Heart right ventricle (tissue), 16 donors: ENCODE data around the gene SNCG. TPM values are rescaled to one million over a fixed set of nuclear protein-coding genes. Genes with fewer than 3 reads are reported as not detected.

Experiments used
- ATAC-seq, 8 donors: fragments of 200-7000 bp; cut with Tn5 transposase; one replicate each; pipeline ENCODE4 v1.9.1; 2020; ENCODE audit warnings: mild to moderate bottlenecking in 8 of 8, moderate library complexity in 8 of 8, moderate number of reproducible peaks in 1 of 8
- DNase-seq, 2 donors: peaks; one replicate each; pipeline ENCODE4 v3.0.0-alpha.2; 2020
- H3K27ac ChIP-seq, 10 donors: fragments of 200-600 bp; sonication (generic) in 2 of 10; one replicate each; pipeline versions ENCODE4 v1.5.0 to v1.8.0; 2020 to 2022; ENCODE audit warnings: mild to moderate bottlenecking in 3 of 10
- H3K27me3 ChIP-seq, 7 donors: fragments of 200-600 bp; one replicate each; pipeline ENCODE4 v1.8.0; 2021 to 2022; ENCODE audit warnings: mild to moderate bottlenecking in 2 of 7
- H3K36me3 ChIP-seq, 9 donors: fragments of 200-600 bp; sonication (generic) in 1 of 9; one replicate each; pipeline versions ENCODE4 v1.5.0 to v1.8.0; 2020 to 2022; ENCODE audit warnings: mild to moderate bottlenecking in 2 of 9
- H3K4me1 ChIP-seq, 9 donors: fragments of 200-600 bp; sonication (generic) in 1 of 9; one replicate each; pipeline versions ENCODE4 v1.5.0 to v1.8.0; 2020 to 2022; ENCODE audit warnings: mild to moderate bottlenecking in 4 of 9
- H3K4me3 ChIP-seq, 10 donors: fragments of 200-600 bp; sonication (generic) in 2 of 10; one replicate each; pipeline versions ENCODE4 v1.5.0 to v1.8.0; 2020 to 2022; ENCODE audit warnings: mild to moderate bottlenecking in 7 of 10, moderate library complexity in 2 of 10
- H3K9me3 ChIP-seq, 11 donors: fragments of 200-600 bp in 10 of 11; sonication (generic) in 2 of 11; one replicate each; pipeline versions ENCODE4 v1.5.0 to v1.8.0; 2013 to 2022; ENCODE audit warnings: mild to moderate bottlenecking in 2 of 11, control low read depth in 1 of 11, moderate library complexity in 1 of 11
- CTCF ChIP-seq, 9 donors: fragments of 200-600 bp; sonication (generic) in 2 of 9; IDR thresholded peaks; one replicate each; pipeline versions ENCODE4 v1.5.0 to v1.8.0; 2021 to 2022; ENCODE audit warnings: antibody characterized with exemption in 9 of 9, mild to moderate bottlenecking in 5 of 9, moderate library complexity in 1 of 9
- WGBS, 2 donors: extraction: QIAGEN DNeasy Blood & Tissue Kit; methylation state at CpG; one replicate each; pipeline ENCODE4 v1.1.7; 2013; ENCODE audit warnings: inconsistent platforms in 1 of 2; 5-methylcytosine and 5-hydroxymethylcytosine counted together
- intact Hi-C, 10 donors: fragments of 100-400 bp; cut with DNase I; formaldehyde crosslinking; loops; one replicate each; pipeline versions ENCODE4 v1.11.1 to v1.14.2; 2022
- polyA plus RNA-seq, 2 donors: library from polyadenylated mRNA; stranded (reverse); fragments of 200-250 nt; gene quantifications; one replicate each; pipeline ENCODE4 v1.2.3, GENCODE V29; 2013
- total RNA-seq, 10 donors: library from RNA; stranded (reverse); fragmentation: NEBNext Ultra II Directional in 3 of 10; extraction: Animal tissue kit (Norgen Biotek cat#: 25700) in 3 of 10; gene quantifications; one replicate each; pipeline versions ENCODE4 v1.2.1 to v1.2.4, GENCODE V29; 2021 to 2023
- donor health status: Arrhythmogenic right ventricular cardiomyopathy.
- donor health status: ischemic (EF 13 %, LVEDD 7.1; RV severe dilation, severe dysfunction).
- donor health status: healthy with polysubstance abuse.
- donor health status: DM: no; HTN: yes; CAD: no.
- donor health status: DM: no; HTN: no; CAD: no.
- donor health status: ischemic (EF 25% LVEDD 6.9; RV normal size, moderate dysfunction).
- donor health status: ischemic (EF 25% LVEDD 5.7; RV mildly dilated, moderate dysfunction).
- donor health status: healthy.
- donor health status: DM: yes; HTN: yes; CAD: no.
- donor health status: Ischemic cardiomyopathy.
- donor health status: ischemic (EF 35%, LVEDD 5.7; RV mildly dilated, moderate dysfunction).
- donor health status: nonischemic (EF 11% LVEDD 7.7; RV severe dilation, severe dysfunction).
- donor health status: DM: yes; HTN: yes; CAD: no.
- donor health status: PGD.
- donor health status: ischemic (EF 29% LVEDD 5.4; RV normal size, mild dysfunction).
- donor health status: nonischemic (EF 23%, LVEDD 6.1; RV moderate dilation, normal function).

The SNCG gene
- total and polyA plus RNA-seq, 12 donors = 9.4 to 68.0 (median 14.4) TPM

- Histone ChIP-seq H3K36me3 (no peaks in the 10 kb centered on the region), H3K4me3 (peak within 1 kb of the TSS; percentile 56 to 79 (median 69)), H3K27me3 (peaks cover 0 to 47% (median 0%) of the 10 kb centered on the region in 7 donors), H3K27ac (peak within 1 kb of the TSS; percentile 85 to 98 (median 94)), H3K4me1 (peaks cover 13 to 67% (median 50%) of the 10 kb centered on the region in 9 donors), H3K9me3 (no peaks in the 10 kb centered on the region)
- DNase-seq (peak; percentile 62 to 71), ATAC-seq (peak in 7 of 8 donors; percentile 7 to 34 (median 26))
- 8 to 13% methylated on average over 59 of the region's 59 CpGs for WGBS, 2 donors
- TF ChIP-seq CTCF (IDR thresholded peaks at IDR 0.05) = no peak
- intact Hi-C loops = no loop called here
Observed at GRCh38 chr10:86968271-86968993, 10.0 kb downstream of the SNCG start, which contains the start of gene ADIRF. TSS of gene ADIRF (plus strand) at chr10:86968482. CDS start at chr10:86968545, 63 bp downstream.

GRCh38 chr10:86968994-86969355, 10.6 kb downstream of the SNCG start:
- no peak for TF ChIP-seq CTCF (IDR thresholded peaks at IDR 0.05)
- H3K4me3 ChIP-seq = peak overlapping the region; percentile 56 to 79 (median 69)
- intact Hi-C loops = no loop called here
- peak overlapping the region; percentile 85 to 98 (median 94) for H3K27ac ChIP-seq
- peaks cover 13 to 67% (median 50%) of the 10 kb centered on the region in 9 donors for H3K4me1 ChIP-seq
- WGBS, 2 donors = 47 to 51% methylated on average over 9 of the region's 9 CpGs
- H3K36me3 ChIP-seq = no peaks in the 10 kb centered on the region
- no peak for DNase-seq
- no peak for ATAC-seq
- H3K9me3 ChIP-seq = no peaks in the 10 kb centered on the region
- peaks cover 0 to 47% (median 0%) of the 10 kb centered on the region in 7 donors for H3K27me3 ChIP-seq

GRCh38 chr10:86969421-86970041, 11.1 kb downstream of the SNCG start:
- H3K27ac ChIP-seq = peak overlapping the region; percentile 85 to 98 (median 94)
- DNase-seq (no peak), ATAC-seq (peak in 3 of 8 donors; percentile 3 to 16 (median 4))
- peak overlapping the region; percentile 56 to 79 (median 69) for H3K4me3 ChIP-seq
- intact Hi-C loops = loop anchor here in 2 of 10 donors (5.0 to 10.0 kb wide), 2 partner anchors 118 to 125 kb away; partner anchors contain the start of genes GLUD1 (in 1 of the 2) and SHLD2 (in 1 of the 2)
- no peak for TF ChIP-seq CTCF (IDR thresholded peaks at IDR 0.05)
- no peaks in the 10 kb centered on the region for H3K9me3 ChIP-seq
- 44 to 60% methylated on average over 8 of the region's 8 CpGs for WGBS, 2 donors
- no peaks in the 10 kb centered on the region for H3K36me3 ChIP-seq
- peaks cover 13 to 67% (median 50%) of the 10 kb centered on the region in 9 donors for H3K4me1 ChIP-seq
- H3K27me3 ChIP-seq = peaks cover 0 to 47% (median 0%) of the 10 kb centered on the region in 7 donors
